Hematopoietic multipotent progenitor cell (in vitro differentiated cells): Measurements from ENCODE around the gene TRMT1. TPM values are rescaled to one million over a fixed set of nuclear protein-coding genes. Genes with fewer than 3 reads are reported as not detected.

ENCODE experiments used
- DNase-seq, 3 donors: peaks; one replicate each; pipeline ENCODE4 v3.0.0-alpha.2; 2011 to 2015; ENCODE audit warnings: low read depth in 2 of 3, low spot score in 2 of 3
- total RNA-seq: library from RNA; depleted of rRNA; stranded (reverse); fragments of >200 nt; gene quantifications from one replicate; pipeline ENCODE4 v1.2.3, GENCODE V29; 2012

TRMT1 gene
- total RNA-seq, 1 donor, result 60.9 TPM

- no peak for DNase-seq
These were observed 40.2 kb downstream of the TRMT1 start for GRCh38 chr19:13076320-13076719.

GRCh38 chr19:13074378-13074777 is 42.2 kb downstream of the TRMT1 start:
- DNase-seq, result no peak

- no peak for DNase-seq
These were observed 43.3 kb downstream of the TRMT1 start for GRCh38 chr19:13073263-13073662.

GRCh38 chr19:13072188-13072908 is 44.2 kb downstream of the TRMT1 start:
- DNase-seq, result no peak

GRCh38 chr19:13071444-13072187 is 44.9 kb downstream of the TRMT1 start:
- DNase-seq, result peak in 1 of 3 donors; percentile 21

GRCh38 chr19:13070425-13071140 is 46.0 kb downstream of the TRMT1 start:
- no peak for DNase-seq

- DNase-seq, result peak in 2 of 3 donors; percentile 74 to 85
These were observed 46.9 kb downstream of the TRMT1 start for GRCh38 chr19:13069415-13070359.

GRCh38 chr19:13068085-13068846 is 48.3 kb downstream of the TRMT1 start:
- DNase-seq, result no peak

GRCh38 chr19:13066933-13067807 is 49.4 kb downstream of the TRMT1 start:
- DNase-seq, result no peak

- DNase-seq, result no peak
These were observed 50.3 kb downstream of the TRMT1 start for GRCh38 chr19:13066226-13066625.

GRCh38 chr19:13064092-13064489 is 52.4 kb downstream of the TRMT1 start:
- DNase-seq, result no peak

GRCh38 chr19:13063461-13064091 is 53.0 kb downstream of the TRMT1 start:
- DNase-seq, result no peak

GRCh38 chr19:13062317-13062716 is 54.2 kb downstream of the TRMT1 start:
- no peak for DNase-seq

- DNase-seq, result peak; percentile 65 to 76 (median 75)
These were observed 55.3 kb downstream of the TRMT1 start for GRCh38 chr19:13060964-13061927.

- no peak for DNase-seq
These were observed 56.1 kb downstream of the TRMT1 start for GRCh38 chr19:13060233-13060963.

GRCh38 chr19:13058951-13059660 is 57.4 kb downstream of the TRMT1 start:
- DNase-seq, result no peak
